Stimulated activated CD8-positive, alpha-beta memory T cell treated with anti-CD3 and anti-CD28 coated beads, Interleukin-15, amount 100 ng/mL, for 48 hours (primary cell): ENCODE measurements around the gene CRTC1.
"Not testable (repeated sequence)": the region's sequence is repeated elsewhere in the genome, so short reads cannot be mapped to it uniquely, and the experiment has no call there.

Experiments
- DNase-seq, 2 donors: peaks; one replicate each; pipeline ENCODE4 v3.0.0-alpha.2; 2020; ENCODE audit warnings: low read depth in 2 of 2

Gene CRTC1

DNA sequence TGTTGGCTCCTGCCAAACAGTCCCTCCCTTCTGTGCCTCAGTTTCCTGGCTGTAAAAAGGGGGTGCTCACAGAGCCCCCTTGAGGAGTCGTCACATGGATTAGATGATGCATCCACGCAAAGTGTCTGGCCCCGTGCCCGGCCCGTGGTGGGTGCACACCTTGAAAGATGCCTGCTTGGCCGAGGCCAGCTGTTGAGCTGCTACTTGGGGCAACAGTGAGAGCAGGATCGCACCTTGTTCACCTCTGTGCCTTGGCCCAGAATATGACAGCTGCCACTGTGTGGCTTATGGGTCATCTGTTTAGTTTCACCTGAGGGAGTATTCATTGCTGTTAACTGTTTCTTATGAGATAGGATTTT, 17.7 kb downstream of the CRTC1 start:
- DNase-seq, result no peak

DNA sequence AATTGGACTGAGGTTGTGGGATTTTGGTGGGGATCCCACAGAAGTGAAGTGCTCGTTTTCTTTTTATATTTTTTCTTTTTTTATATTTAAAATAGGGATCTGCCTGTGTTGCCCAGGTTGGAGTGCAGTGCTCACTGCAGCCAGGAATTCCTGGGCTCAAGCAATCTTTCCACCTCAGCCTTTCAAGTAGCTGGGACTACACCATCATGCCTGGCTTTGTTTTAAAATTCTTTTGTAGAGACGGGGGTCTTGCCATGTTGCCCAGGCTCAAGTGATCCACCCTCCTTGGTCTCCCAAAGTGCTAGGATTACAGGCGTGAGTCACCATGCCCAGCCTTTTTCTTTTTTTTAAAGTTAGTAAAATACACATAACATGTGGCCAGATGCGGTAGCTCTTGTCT, 20.6 kb downstream of the CRTC1 start:
- no peak for DNase-seq

DNA sequence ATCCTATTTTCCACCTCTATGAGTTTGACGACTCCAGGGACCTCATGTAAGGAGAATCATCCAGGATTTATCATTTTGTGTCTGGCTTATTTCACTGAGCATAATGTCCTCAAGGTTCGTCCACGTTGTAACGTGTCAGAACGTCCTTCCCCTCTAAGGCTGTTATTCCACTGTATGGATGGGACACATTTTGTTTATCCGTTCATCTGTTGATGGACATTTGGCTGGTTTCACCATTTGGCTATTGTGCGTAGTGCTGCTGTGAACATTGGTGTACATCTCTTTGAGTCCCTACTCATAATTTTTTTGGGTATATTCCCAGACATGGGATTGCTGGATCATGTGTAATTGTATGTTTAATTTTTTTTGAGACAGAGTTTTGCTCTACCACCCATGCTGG, 21.5 kb downstream of the CRTC1 start:
- DNase-seq, result no peak

DNA sequence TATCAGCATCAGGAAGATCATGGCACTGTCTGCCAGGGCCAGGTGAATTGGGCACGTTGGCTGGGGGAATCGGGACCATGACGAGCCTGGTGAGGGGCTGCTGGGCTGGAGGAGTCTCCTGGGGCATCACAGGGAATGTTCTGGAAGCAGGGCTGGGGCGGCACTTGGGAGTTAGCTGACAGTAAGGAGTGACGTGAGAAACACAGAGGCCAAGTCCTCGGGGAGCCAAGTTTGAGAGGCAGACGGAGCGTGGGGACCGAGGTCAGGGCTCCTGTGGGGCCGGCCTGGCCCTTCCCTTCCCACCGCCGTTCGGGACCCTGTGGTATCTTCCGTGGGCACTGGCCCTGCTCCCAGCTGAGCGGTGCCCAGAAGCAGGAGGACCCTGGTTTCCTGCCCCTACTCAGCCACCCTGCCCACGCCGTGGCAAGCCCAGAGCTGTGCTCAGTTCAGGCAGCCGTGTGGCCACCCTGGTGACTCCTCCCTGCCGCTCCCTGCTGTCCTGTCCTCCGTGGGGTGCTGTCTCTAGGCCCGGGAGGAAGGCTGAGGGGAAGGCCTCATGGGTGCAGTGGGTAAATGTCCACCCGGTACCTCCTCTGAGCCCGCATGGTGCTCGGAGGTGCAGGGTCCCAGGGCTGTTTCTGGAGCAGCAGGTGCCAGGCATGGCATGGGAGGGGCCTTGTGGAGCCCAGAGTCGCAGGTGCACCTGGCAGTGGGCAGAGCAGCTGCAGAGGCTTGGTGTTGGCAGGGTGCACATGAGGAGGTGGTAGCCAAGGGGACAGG, 25.2 kb downstream of the CRTC1 start:
- DNase-seq, result no peak

DNA sequence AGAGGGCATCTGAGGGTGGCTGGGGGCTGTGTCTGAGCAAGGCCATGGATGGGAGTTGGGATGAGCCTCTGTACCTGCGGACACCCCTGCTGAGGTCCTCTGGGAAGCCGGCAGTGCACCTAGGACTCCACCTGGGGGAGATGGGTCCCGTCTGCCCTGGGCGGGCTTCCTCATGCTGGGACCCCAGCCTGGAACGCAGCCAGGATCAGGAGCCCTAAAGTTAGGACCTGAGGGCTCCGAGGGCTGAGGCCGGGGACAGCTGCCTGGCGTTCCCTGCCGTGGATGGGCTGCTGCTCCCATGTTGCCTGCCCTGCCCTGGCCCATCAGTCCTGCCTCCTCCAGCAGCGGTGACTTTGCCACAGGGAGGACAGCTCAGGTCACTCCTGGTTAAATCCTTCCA, 26.1 kb downstream of the CRTC1 start:
- DNase-seq, result no peak

DNA sequence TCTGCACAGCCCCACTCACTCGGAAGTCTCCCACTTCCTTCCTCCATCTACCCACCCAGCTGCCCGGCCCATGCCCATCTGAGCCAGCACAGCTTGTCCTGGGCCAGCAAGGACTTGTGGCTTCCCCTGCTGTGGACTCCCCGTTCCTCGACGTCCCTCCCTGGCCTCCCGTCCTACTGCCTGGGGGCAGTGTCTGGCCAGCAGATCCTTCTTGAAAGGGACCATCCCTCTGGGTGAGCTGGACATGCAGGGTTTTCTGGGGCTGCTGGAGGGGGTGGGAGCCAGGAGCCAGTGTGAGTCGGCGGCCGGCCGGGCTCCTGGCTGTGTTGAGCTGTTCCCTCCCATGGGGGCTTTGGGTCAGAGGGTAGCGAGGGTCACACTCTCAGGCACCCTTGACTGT, 26.7 kb downstream of the CRTC1 start:
- DNase-seq, result no peak

DNA sequence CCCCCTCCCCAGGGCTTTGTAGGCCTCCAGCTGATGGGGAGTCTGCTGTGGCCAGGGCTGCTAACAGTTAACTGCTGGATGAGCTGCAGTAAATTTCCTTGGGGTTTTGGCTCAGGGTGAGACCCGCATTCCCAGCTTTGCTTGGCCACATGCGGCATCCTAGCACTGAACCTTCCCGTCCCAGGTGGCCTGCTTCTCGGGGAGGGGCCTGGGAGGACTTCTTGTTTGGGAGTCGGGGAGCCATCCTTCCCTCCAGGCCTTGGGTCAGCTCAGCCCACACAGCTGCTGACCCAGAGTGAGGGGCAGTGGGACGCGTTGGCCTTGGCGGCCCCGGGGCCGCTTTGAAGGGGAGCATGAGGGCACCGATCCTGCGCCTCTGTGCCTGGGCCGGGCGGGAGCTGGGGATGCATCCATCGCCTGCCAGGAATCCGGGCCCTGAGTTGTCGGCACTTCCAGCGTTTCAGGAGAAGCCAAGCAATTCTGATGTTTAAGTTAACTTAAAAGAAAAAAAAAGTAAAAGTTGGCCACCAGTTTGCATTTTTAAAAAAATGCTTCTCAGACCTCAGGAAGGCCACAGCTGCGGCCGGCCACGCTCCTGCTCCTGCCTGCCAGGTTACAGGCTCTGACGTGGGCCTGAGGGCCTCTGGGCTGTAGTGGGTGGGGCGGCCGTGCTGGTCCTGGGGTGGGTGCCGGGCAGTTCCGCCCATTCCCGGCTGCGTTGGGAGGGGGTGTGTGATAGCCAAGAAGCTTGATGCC, 27.7 kb downstream of the CRTC1 start:
- DNase-seq, result no peak

DNA sequence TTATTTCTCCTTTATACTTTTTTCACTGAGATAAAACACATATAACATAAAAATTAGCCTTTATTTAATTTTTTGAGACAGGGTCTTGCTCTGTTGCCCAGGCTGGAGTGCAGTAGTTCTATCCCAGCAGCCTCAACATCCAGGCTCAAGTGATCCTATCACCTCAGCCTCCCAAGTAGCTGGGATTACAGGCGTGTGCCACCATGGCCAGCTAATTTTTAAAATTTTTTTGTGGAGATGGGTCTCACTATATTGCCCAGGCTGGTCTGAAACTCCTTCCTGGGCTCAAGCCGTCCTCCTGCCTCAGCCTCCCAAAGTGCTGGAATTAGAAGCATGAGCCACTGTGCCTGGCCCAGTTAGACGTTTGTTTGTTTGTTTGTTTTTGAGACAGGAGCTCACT, 28.4 kb downstream of the CRTC1 start:
- no peak for DNase-seq

DNA sequence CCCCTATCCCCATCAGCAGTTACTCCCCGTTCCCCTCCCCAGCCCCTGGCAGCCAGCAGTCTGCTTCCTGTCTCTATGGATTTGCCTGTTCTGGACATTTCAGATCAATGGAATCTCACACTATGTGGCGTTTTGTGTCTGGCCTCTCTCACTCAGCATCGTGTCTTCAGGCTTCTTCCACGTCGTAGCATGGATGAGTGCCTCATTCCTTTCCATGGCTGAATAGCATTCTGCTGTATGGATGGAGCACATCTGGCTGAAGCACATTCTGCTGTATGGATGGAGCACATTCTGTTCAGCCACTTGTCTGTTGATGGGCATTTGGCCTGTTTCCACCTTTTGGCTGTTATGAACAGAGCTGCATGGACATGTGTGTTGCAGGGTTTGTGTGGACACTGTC, 29.5 kb downstream of the CRTC1 start:
- no peak for DNase-seq

DNA sequence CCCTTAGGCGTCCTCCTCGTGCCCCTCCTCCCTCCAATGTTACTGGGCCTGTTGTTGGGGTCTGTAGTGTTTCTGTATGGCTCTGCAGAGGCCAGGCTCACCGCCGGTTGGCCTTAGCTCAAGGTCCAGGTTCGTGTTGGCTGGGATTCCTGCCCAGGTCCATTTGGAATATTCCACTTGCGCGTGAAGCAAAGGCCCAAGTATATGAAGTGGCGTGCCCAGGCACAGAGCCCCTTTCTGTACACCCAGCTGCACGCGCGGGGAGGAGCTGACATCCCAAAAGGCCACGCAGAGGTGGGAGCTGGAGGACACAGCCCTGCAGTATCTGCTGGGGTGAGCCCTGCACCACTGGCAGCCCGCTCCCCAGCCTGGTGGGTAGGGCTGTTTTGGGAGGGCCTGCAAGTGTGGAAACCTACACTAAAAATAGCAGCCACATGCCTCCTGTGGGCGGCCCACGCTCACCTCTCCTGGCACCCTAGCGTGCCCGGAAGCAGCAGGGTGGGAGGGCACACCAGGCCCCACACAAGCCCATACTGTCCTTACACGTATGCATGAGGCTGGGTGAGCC, 30.2 kb downstream of the CRTC1 start:
- no peak for DNase-seq

DNA sequence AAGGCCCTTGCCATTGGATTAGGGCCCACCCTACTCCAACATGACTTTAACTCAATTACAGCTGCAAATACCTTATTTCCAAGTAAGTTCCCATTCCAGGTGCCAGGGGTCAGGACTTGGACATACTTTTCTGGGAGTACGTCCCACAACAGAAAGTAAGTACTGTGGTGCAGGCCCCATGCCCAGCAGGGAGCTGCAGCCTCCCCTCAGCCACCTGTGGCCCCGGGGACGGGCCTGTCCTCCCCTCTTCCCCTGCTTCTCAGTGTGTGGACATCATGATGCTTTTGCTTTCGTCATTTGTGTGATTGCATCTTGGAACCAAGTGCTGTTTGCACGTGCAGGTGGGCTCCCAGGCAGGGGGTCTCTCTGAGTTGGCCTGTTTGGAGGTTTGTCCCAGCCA, 31.9 kb downstream of the CRTC1 start:
- DNase-seq, result no peak

DNA sequence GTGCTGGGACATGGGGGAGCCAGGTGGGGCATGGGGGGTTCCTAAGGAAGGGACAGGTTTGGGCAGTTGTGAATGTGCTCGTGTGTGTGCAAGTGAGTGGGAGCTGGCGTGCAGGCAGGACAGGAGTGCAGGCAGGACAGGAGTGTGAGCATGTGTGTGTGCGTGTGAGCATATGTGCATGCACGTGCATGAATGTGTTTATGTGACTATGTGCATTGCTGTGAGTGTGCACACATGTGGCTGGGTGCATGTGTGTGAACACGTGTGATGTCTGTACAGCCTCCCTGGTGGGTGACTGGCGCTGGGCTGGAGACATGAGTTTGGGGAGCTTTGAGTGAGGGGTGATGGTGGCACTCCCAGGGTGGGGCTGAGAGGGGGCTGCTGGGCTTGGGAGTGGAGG, 33.4 kb downstream of the CRTC1 start:
- no peak for DNase-seq

DNA sequence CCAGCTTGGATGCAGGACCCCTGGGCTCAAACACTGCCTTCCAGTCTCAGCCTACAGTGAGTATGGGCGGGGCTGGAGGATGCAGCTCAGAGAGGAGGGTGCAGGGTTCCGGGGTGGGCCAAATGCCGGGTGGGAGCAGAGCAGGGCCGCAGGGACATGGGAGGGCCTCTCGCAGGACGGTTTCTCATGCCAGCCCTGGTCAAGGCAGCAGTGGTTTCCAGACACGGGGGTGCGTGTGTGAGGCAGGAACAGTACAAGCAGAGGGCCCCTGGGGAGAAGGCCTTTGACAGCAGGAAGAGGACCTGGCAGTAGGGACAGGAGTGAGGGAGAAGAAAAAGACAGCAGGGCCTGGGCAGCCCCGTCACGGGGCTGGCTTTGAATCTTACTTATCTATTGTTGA, 34.1 kb downstream of the CRTC1 start:
- DNase-seq, result no peak

DNA sequence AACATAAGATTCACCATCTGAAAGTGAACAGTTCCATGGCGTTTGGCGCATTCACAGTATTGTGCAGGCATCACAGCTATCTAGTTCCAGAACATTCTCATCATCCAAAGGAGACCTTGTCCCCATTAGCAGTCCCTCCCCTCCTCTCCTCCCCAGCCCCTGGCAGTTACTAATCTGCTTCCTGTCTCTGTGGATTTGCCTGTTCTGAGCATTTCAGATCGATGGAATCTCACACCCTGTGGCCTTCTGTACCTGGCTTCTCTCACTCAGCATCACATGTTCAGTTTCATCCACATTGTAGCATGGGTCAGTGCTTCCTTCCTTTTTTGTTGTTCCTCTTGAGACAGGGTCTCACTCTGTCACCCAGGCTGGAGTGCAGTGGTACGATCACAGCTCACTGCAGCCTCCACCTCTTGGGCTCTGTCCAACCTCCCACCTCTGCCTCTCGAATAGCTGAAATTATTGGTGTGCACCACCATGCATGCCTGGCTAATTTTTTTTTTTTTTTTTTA, 34.6 kb downstream of the CRTC1 start:
- DNase-seq, result no peak

DNA sequence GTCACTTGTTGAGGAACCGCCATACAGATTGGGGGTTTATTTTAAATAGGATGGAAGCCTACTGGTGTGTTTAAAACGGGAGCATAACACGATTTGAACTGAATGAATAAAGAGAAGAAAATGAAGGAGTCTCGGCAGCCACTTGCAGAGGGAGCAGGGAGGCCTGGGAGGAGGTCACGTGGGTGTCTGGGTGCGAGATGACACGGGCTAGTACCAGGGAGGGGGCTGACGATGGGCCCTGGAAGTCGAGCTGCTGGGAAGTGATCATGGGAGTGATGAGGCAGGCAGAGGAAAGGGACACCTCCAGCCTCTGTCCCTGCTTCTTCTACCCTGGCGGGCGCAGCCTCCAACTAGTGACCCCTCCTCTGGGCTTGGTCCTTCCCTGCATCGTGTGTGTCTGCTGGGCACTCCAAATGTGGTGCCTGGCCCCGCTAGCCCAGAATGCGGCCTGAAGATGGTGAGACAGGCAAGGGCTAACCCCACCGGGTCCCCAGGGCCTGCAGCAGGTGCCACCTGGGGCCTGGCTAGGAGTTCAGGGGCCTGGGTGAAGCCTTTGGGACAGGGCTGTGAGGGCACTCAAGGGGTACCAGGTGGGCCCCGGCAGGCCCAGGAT, 35.5 kb downstream of the CRTC1 start:
- DNase-seq, result no peak

DNA sequence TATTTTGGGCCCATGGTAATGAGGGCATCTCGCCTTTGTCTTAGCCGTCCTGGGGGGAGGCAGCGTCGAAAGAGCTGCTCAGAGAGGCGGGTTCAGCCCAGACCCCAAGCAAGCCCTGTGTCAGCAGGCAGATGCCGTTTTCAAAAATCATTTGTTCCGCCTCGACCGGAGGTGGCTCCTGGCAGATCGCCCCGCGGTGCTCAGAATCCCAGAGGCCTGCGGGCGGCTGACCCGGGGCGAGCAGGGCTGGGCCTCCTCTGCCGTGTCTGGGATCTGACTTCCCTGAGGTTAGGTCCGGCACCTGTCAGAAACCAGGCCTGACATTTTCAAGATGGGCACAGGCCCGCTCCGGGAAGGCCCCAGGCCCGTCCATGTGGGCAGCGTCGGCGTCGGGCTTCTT, 36.1 kb downstream of the CRTC1 start:
- DNase-seq, result no peak

DNA sequence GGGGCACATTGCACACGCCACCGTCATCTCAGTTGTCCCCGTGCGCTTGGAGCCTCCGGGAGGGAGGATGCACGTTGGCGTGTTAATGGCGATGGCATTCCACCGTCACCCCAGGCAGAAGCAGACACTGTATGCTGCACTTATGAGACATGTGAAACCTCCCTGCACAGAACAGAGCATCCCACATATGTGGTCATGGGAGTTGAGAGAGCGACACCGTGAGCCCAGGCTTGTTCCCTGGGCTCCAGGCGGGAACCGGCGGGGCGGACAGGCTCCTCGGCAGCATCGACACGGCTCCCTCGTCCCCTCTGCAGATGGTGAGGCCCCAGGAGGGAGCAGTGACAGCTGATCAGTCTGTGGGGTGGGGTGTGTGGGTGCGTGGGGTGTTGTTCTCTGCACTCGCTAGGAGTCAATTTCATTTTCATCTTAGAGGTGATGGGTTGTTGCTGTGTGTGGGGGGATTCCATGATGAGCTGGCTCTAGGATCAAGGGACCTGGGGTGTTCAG, 40.4 kb downstream of the CRTC1 start:
- DNase-seq, result no peak

DNA sequence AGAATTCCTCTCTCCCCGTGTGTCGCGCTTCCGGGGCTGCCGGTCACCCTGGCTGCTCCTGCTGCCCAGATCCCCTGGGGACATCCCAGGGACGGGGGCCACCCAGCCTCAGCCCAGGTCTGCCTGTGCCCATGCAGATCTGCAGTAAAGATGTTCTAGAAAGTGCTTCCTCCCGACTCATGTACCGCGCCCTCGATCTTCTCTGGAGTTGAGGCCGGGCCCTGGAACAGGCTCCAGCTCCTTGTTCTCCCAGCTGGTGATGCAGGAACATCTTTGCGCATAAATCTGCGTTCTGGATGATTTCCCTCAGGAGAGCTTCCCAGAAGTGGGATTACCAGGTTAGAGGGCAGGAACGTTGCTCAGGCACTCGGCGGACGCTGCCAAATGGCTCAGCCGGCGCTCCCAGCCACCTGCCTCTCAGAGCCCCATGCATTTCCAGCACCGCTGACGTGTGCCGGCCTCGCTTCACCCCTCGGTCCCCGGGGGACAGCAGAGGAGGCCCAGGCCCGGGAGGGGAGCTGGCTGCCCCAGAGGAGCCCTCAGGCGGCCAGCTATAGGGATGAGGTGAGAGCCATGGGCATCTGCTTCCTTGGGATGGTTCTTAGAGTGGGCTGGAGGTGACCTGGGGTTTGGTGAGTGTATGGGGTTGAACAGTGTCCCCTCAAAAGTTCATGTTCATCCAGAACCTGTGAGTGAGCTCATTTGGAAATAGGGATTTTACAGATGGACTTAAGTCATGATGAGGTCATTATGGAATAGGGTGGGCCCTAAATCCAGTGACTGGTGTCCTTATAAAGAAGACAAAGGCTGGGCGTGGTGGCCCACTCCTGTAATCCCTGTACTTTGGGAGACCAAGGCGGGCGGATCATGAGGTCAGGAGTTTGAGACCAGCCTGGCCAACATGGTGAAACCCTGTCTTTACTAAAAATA, 42.6 kb downstream of the CRTC1 start:
- no peak for DNase-seq

DNA sequence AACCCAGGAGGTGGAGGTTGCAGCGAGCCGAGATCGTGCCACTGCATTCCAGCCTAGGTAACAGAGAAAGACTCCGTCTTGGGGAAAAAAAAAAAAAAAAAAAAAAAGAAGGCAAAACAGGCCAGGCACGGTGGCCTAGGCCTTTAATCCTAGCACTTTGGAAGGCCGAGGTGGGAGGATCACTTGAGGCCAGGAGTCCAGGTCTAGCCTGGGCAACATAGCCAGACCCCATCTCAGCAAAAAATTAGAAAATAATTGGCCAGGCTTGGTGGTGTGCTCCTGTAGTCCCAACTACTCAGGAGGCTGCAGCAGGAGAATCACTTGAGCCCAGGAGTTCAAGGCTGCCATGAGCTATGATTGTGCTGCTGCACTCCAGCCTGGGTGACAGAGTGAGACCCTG, 43.4 kb downstream of the CRTC1 start:
- DNase-seq, result no peak

DNA sequence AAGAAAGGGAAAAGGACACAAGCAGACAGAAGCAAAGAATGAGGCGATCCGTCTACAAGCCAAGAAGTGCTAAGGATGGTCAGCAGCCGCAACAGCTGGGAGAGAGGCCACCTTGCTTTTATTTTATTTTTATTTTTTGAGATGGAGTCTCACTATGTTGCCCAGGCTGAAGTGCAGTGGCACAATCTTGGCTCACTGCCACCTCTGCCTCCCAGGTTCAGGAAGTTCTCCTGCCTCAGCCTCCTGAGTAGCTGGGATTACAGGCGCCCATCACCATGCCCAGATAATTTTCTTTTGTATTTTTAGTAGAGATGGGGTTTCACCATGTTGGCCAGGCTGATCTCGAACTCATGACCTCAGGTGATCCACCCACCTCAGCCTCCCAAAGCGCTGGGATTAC, 44.1 kb downstream of the CRTC1 start:
- DNase-seq, result not testable (repeated sequence)

DNA sequence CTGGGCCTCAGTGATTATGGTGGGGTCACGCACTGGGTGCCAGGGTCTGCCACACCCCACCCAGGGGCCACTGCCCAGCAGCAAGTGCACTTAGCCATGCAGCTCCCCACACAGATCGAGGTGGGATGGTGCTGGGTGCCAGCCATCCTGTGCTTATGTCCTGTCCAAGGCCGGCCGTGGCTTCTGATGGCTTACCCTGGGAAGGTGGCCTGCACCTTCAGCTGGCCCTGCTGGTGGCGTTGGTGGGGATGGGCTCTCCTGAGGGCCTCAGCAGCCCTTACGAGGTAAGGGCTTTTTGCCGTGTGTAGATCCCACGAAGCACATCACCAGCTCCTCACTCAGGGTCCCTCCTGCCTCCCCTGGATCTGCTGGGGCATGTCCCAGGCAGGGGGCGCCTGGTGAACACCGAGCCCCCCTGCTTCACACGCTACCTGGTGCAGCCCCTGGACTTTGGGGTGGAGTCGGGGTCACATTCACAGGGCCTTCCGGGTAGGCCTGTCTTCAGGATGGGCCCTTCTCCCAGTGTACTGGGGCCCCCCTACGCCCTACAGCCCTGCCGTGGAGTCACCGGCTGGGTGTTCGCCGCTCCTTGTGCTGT, 46.6 kb downstream of the CRTC1 start:
- no peak for DNase-seq
